Measurements from ENCODE around the gene CCDC14.
"Not testable (repeated sequence)": the region's sequence is repeated elsewhere in the genome, so short reads cannot be mapped to it uniquely, and the experiment has no call there.

Gene CCDC14

DNA sequence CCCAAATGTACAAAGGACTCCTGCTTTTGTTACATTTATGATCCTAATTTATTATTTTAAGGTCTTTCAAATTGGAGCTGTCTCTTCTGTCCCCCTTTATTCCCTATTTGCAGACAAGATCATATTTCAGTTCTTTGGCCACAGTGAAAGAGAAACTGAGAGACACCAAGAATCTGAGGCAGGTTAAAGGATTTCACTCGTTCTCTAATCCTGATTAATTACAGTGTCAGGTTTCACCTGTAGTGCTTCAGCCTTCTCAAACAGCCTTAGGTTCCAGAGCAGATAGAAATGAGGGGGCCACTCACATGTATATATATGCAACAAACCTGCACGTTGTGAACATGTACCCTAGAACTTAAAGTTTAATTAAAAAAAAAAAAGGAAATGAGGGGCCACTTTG lies 6.2 kb upstream of the CCDC14 start:
- DNase-seq (ENCODE audit: low read depth in 1 of 2, low spot score in 1 of 2): not testable (repeated sequence)

DNA sequence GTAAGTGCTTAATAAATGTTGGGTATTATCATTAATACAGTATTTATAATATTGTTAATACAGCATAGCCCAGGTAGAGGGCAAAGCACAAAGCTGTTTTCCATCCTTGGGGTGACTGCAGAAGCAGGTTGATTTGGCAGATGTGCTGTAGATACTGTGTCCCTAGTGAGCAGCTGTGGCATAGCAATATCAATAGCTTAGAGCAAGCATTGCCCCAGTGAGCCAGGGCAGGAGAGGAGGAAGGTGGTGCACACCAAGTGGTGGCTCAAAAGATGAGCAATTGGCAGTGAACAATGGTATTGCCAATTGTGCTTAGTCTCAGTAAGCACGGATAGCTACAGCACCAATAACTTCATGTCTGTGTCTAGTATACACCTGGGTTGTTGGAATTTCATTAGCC lies 5.8 kb upstream of the CCDC14 start:
- DNase-seq (ENCODE audit: low read depth in 1 of 2, low spot score in 1 of 2): not testable (repeated sequence)

DNA sequence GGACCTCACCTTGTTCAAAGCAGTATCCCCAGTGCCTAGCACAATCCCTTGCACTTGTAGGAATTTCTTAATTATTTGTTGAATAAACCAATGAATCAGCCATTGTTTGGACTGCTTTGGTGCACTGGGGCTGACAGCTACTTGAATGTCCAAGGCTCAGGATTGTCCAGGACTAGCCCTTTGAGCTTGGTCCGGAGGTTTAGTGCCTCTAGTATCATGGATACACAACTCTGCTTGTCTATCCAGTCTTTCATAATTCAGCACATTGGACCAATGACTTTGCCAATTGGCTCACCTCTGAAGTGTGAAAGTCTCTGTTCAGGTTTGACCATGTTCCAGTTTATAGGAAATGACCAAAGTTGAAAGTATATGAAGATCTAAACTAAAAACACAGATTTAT lies 3.8 kb upstream of the CCDC14 start:
- DNase-seq (ENCODE audit: low read depth in 1 of 2, low spot score in 1 of 2): not testable (repeated sequence)

DNA sequence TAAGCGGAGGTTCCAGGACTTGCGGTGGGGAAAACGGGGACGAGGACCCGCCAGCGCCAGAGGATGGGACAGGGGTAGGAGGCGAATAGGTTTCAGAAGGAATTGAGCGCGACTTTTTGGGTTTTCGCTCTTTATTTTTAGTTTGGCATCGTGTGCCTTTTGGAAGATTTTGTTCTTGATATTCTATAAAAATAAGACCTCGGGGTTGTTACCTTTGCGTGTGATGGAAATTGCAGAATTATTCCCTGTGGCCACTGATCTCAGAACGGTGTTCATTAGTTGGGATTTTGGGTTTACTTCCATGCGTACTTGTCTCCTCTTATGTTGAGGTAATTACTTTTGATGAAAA lies 453 bp upstream of the CCDC14 start:
- no peak for DNase-seq (ENCODE audit: low read depth in 1 of 2, low spot score in 1 of 2)

DNA sequence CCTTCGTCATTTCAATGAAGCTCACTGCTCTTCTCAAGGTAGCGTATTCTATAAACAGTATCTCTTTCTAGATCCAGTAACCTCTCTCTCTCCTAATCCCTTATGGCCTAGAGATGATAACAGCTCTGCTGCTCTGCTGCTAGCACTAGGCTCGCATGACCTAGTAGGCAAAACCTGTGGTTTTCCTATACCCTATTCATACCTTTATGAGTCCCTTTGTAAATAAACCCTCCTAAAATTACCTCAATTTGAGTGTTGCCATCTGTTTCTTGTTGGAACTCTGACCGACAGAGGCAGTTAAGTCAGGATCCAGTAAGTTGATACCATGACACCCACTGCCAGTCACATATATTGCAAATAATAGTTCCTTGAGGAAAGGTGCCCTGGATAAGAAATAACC lies 7.3 kb downstream of the CCDC14 start:
- DNase-seq (ENCODE audit: low read depth in 1 of 2, low spot score in 1 of 2): no peak

DNA sequence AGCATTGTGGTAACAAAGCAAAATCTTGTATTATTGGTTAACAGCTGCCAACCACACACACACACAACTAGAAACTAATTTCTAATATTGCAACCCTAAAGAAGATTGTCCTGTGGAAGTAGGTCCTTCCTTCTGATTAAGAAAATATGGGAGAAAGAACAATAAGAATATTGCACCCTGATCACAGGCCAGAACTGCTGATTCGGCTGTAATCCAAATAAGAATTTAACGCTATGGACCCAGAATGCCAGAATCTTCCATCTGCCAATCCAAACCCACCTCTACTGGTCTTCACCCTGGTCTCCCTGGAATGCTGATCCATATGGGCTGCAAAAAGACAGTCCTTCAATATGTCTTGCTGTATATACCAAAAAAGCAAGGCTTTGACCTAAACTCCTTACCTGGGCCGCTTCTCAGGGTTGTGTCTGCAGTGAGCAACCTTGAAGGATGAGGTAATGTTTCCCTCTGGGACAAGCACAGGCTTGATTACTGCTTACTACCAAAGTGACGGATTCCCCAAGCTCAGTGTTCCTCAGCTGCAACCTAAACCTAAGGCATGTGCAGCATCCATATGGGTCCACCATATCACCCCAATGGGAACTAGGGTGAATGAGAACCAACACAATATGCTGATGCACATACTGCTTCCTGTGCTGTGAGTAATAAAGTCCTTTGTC lies 8.0 kb downstream of the CCDC14 start:
- no peak for DNase-seq (ENCODE audit: low read depth in 1 of 2, low spot score in 1 of 2)

DNA sequence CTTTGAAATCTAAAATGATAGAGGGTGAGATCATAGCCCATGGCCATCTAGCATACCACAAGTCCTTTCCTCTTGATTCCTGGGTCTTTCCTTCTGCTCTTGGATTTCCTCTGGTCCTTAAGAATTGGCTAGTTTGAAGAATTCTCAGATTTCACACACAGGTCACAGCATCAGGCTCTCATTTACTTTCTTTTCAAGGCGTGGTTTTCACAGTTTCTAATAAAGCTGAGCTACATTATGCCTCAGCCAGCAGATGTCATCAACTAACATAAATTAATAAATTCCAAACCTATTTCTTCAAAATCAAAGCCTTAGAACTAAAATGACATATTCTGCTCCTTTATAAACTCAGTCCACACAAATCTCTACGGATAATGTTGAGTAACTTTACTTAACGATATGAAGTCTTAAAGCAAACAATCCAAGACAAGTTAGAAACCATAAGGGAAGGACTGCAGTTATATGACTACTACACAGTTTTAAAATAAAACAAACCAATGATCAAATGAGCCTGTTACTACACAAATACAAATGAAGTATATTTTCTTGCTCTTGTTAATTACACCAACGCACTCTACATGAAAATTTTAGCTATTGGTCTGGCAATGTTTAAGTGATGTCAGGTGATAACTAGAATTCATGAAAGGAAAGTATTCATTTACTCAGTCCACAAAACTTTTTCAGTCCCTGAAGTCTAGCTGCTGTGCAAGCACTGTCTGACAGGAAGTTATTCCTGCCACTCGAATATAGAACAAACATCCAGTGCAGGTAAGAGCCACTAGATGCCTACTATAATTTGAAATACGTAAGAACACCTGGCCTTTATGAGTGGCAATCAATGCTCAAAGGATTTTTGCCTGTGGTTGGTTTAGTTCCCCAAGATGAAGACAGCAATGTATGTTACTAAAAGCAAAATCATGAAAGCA lies 9.2 kb downstream of the CCDC14 start:
- DNase-seq (ENCODE audit: low read depth in 1 of 2, low spot score in 1 of 2): no peak

DNA sequence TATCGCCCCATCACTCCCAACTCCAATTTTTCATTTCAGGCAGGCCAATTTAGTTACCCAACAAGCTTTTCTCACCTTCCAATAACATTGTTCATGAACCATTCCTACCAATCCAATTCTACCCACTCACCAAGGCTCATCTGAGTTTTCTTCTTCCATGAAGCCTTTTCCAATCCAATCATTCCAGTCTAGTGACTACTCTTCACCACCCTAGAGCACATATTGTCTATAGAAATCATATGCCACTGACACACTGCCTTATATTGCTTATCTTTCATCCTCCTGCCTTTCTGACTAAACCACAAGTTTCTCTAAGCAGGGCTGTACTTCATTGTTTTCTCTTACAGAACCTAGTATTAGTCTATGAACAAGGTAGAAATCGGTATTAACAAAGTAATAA lies 11.4 kb downstream of the CCDC14 start:
- DNase-seq (ENCODE audit: low read depth in 1 of 2, low spot score in 1 of 2): no peak

DNA sequence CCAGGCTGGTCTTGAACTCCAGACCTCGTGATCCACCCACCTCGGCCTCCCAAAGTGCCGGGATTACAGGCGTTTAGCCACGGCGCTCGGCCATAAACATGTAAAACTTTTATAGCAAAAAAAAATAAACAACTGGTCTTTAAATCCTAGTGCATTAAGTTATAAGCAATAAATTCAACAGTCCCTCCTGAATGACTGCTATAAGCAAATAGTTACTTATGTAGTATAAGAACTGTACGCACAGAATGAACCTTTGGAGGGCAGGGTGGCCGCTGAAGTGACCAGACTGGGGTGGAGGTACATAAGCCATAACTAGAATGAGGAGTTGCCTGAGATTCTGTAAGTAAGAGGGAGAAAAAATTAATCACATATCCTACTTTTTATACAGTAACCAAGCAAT lies 12.6 kb downstream of the CCDC14 start:
- DNase-seq (ENCODE audit: low read depth in 1 of 2, low spot score in 1 of 2): no peak

DNA sequence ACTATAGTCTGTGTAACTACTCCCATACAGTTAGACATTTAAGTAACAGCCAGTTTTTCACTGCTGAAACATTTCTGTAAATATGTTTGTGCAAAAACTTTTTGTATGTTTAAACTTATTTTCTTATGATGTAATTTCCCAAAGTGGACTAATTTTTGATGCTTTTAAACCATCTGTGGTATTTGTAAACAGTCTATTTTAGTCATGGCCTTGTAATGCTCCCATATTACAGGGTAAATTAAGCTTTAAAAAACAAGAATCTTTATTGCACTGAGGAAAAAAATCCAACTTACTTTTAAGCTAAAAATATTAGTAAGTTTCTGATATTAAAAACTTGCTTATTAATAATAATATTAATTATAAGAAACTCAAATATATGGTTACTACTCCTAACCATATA lies 13.5 kb downstream of the CCDC14 start:
- DNase-seq (ENCODE audit: low read depth in 1 of 2, low spot score in 1 of 2): no peak

DNA sequence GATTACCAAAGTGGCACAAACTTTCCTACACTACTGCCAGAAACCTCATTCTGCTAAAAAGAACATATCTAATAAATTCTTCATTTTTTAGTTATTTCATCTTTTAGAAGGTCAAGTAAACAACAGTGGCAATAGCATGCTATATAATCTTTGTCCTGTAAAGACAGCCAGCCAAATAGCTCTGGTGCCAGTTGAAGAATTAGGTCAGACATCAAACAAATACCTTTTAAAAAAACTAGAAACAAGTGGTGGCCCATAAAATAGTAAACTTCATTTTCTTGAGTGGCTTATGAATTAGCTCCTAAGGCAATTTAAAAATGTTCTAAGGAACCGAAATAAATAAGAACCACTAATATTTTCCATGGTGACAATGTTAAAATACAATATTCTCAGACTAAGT lies 19.5 kb downstream of the CCDC14 start:
- no peak for DNase-seq (ENCODE audit: low read depth in 1 of 2, low spot score in 1 of 2)

DNA sequence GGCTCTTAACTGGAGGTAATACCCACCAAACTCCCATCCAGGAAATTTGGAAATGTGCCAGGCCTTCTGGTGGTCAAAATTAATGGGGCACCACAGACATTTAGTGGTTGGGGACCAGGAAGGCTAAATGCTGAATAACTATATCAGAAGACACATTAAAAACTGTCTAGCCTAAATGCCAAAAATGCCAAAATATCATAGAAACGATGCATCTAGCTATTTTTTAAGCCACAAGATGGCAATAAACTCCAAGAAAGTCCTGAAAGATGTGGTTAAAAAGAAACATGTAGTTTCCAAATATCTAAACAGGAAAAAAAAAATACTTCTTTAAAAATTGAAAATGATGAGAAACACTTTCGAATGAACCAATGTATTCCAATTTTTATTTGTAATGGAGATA lies 19.9 kb downstream of the CCDC14 start:
- DNase-seq (ENCODE audit: low read depth in 1 of 2, low spot score in 1 of 2): no peak

DNA sequence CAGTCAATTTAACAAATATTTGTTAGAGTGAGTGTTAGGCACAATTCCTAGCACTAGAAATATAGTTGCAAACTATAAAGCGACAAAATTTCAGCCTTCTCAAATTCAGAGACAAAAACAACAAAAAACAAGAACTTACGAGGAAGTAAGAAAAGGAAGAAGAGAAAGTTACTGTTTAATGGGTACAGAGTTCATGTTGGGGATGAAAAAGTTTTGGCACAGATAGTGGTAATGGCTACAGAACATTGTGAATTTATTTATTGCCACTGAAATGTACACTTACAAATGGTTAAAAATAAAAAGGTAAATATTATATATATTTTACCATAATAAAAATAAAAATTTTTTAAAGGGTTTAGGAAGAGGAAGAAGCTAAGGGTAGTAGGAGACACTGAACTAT lies 21.3 kb downstream of the CCDC14 start:
- DNase-seq (ENCODE audit: low read depth in 1 of 2, low spot score in 1 of 2): no peak

DNA sequence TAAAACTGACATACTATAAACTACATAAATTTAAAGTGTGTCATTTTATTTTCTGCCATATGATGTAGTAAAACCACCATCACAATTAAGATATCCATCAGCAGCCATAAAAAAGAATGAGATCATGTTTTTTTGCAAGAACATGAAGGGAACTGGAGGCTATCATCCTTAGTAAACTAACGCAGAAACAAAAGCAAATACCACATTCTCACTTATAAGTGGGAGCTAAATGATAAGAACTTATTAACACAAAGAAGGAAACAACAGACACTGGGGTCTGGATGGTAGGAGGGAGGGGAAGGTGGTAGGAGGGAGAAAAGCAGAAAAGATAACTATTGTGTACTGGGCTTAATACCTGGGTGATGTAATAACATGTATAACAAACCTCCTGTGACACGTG lies 24.6 kb downstream of the CCDC14 start:
- DNase-seq (ENCODE audit: low read depth in 1 of 2, low spot score in 1 of 2): no peak

DNA sequence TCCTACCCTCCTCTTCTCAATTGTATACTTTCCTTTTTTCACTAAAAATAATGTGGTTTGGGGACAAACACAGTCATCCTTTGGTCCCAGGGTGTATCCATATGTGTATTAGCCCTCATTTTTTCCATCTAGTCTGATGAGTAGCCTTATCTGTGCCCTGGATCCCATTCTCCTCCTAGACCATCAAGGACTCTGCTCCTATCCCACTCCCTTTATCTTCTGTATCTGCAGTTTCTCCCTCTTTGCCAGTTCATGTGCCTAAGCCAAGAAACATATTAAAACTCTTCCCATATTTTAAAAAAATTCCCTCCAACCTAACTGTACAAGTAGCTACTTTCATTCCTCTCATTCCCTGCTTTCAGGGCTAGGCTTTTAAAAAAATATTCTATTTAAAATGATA lies 25.2 kb downstream of the CCDC14 start:
- DNase-seq (ENCODE audit: low read depth in 1 of 2, low spot score in 1 of 2): no peak

DNA sequence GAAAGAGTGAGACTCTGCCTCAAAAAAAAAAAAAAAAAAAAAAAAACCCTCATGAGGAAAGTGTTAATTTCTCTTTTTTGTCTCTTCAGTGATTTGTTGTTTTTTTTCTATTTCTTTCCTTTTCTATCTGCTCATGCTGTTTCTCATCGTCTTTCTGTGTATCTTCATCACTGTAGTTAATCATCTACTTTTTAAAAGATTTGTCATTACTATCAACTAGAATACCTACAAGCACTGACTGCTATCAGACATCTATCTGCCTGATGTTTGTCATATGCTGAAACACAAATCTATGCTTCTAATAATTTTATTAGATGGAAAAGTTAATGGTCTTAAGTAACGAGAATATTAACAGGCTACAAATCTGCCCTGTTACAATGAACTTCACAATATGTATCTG lies 26.8 kb downstream of the CCDC14 start:
- DNase-seq (ENCODE audit: low read depth in 1 of 2, low spot score in 1 of 2): no peak

DNA sequence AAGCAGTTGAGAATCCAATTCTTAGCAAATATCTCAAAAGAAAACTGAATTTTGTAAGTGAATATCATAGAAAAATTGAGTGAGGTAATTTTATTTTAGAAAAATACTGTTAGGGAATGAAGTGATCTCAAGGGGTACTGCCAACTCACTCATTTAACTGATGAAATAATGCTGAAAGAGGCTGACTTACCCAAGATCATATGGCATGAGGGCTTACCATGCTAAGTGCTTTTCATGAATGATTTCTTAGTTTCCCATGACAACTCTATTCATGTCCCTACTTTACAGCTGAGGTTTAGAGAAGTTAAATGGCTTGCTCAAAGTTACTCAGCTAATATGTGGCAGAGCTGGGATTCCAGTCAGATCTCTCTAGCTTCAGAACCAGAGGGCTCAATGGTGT lies 30.6 kb downstream of the CCDC14 start:
- DNase-seq (ENCODE audit: low read depth in 1 of 2, low spot score in 1 of 2): no peak

DNA sequence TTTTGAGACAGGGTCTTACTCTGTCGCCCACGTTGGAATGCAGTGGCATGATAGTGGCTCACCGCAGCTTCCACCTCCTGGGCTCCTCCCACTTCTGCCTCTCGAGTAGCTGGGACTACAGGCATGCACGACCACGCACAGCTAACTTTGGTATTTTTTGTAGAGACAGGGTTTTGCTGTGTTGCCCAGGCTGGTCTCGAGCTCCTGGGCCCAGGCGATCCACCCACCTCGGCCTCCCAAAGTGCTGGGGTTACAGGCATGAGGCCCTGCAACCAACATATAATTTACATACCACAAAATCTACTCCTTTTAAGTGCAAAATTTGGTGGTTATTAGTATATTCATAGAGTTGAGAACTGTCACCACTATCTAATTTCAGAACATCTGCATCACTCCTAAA lies 31.7 kb downstream of the CCDC14 start:
- DNase-seq (ENCODE audit: low read depth in 1 of 2, low spot score in 1 of 2): no peak

DNA sequence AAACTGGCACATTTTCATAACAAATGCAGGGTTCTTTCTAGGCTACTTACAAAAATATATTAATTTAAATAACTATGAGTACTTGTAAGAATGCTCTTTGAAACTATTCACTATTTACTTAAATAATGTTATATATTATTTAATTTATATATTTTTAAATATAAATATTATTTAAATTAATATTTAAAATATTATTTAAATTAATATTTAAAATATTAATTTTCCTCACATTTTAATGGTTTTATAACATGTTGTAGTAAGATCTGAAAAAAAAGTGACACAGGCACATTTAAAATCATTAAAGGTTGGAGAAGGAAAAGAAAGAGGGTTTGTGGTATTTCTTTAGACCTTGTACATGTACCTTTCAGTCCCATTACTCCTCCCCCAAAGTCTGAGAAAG lies 34.6 kb downstream of the CCDC14 start:
- no peak for DNase-seq (ENCODE audit: low read depth in 1 of 2, low spot score in 1 of 2)

DNA sequence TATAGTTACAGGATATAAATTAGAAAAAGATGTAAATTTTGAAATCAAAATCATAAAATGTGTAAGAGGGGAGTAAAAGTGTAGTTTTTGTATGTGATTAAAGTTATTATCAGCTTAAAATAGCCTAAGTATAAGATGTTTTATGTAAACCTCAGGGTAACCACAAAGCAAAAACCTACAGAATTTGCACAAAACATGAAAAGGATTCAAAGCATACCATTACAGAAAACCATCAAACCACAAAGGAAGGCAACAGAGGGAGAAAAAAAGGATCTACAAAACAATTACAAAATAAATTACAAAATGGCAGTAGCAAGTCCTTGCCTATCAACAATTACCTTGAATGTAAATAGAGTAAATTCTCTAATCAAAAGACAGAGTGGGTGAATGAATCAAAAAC lies 40.2 kb downstream of the CCDC14 start:
- no peak for DNase-seq (ENCODE audit: low read depth in 1 of 2, low spot score in 1 of 2)

DNA sequence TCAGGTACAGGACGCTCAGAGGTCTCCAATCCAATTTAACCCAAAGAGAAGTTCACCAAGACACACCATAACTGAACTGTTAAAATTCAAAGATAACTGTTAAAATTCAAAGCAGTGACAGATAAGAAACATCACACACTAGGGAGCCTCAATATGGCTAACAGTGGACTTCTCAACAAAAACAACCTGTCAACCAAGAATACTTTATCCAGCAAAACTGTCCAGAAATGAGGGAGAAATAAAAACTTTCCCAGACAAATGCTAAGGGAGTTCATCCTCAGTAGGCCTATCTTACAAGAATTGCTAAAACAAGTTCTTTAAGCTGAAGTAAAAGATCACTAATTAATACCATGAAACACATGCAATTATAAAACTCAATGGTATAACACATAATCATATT lies 40.6 kb downstream of the CCDC14 start:
- no peak for DNase-seq (ENCODE audit: low read depth in 1 of 2, low spot score in 1 of 2)

DNA sequence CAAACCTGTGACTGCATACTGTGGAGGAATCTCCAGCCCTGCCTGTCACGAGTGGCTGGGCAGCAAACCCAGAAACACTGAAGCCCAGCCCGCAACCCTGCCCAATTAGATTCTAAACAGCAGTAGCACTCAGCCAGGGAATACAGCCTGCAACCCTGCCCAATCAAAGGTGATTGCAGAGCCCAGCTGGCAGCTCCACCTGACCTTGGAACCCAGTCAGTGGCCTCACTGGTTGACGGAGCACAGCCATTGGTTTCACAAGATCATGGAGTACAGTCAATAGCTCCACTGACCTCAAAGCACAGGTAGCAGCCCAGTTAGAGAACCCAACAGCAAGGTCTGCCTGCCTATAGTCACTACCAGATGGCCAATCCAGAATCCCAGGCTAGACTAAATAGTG lies 41.7 kb downstream of the CCDC14 start:
- DNase-seq (ENCODE audit: low read depth in 1 of 2, low spot score in 1 of 2): no peak

DNA sequence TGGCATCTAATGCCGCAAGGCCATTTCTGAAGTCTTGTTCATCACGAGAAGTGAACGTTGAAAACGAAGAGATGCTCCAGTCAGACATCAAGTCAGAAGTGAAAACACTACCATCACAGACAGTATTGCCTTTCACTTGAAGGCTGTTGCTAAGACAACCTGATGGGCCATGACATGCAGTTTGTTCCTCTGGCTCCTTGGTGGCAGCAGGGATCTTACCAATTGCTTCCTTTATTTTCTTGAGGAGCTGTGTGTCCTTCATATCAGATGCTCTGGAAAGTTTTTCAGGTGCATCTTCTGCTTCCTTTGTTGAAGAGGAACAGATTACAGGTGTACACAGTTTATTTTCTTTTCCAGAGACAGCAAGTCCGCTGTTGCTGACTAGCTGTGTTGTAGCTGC lies 46.2 kb downstream of the CCDC14 start:
- DNase-seq (ENCODE audit: low read depth in 1 of 2, low spot score in 1 of 2): no peak
